ENCODE data around the gene MKNK1.
A peak's percentile ranks its signal among the peaks of the same experiment; 100 is the strongest.

MKNK1 gene

DNA sequence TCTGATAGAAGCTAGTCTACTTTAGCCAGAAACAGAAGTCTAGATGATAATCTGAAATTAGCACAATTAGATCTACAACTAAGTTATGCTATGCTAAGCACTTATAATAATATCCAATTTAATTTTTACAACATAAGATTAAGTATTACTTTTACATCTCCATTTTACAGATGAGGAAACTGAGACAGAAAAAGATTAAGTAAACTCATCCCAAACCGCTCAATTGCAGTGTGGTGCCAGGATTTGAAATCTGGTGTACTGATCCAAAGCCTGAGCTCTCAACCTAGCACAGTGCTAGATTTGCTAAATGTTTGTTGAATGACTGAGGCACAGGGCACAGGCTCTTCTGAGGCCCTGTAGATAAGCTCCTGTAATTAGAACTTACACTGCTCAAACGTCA, 66.4 kb downstream of the MKNK1 start:
- TF ChIP-seq, protein P1, sequence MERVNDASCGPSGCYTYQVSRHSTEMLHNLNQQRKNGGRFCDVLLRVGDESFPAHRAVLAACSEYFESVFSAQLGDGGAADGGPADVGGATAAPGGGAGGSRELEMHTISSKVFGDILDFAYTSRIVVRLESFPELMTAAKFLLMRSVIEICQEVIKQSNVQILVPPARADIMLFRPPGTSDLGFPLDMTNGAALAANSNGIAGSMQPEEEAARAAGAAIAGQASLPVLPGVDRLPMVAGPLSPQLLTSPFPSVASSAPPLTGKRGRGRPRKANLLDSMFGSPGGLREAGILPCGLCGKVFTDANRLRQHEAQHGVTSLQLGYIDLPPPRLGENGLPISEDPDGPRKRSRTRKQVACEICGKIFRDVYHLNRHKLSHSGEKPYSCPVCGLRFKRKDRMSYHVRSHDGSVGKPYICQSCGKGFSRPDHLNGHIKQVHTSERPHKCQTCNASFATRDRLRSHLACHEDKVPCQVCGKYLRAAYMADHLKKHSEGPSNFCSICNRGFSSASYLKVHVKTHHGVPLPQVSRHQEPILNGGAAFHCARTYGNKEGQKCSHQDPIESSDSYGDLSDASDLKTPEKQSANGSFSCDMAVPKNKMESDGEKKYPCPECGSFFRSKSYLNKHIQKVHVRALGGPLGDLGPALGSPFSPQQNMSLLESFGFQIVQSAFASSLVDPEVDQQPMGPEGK (CRISPR knock-in tag; IDR thresholded peaks at IDR 0.05; ENCODE audit: borderline replicate concordance) = no peak
- TF ChIP-seq, protein P2, sequence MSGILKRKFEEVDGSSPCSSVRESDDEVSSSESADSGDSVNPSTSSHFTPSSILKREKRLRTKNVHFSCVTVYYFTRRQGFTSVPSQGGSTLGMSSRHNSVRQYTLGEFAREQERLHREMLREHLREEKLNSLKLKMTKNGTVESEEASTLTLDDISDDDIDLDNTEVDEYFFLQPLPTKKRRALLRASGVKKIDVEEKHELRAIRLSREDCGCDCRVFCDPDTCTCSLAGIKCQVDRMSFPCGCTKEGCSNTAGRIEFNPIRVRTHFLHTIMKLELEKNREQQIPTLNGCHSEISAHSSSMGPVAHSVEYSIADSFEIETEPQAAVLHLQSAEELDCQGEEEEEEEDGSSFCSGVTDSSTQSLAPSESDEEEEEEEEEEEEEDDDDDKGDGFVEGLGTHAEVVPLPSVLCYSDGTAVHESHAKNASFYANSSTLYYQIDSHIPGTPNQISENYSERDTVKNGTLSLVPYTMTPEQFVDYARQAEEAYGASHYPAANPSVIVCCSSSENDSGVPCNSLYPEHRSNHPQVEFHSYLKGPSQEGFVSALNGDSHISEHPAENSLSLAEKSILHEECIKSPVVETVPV (CRISPR knock-in tag; IDR thresholded peaks at IDR 0.05) = no peak
- TF ChIP-seq ZNF70 (CRISPR knock-in tag; IDR thresholded peaks at IDR 0.05) = no peak
- TF ChIP-seq ZNF565 (CRISPR knock-in tag; conservative IDR thresholded peaks at IDR 0.05; ENCODE audit: low read depth) = no peak
- TF ChIP-seq, protein P3, sequence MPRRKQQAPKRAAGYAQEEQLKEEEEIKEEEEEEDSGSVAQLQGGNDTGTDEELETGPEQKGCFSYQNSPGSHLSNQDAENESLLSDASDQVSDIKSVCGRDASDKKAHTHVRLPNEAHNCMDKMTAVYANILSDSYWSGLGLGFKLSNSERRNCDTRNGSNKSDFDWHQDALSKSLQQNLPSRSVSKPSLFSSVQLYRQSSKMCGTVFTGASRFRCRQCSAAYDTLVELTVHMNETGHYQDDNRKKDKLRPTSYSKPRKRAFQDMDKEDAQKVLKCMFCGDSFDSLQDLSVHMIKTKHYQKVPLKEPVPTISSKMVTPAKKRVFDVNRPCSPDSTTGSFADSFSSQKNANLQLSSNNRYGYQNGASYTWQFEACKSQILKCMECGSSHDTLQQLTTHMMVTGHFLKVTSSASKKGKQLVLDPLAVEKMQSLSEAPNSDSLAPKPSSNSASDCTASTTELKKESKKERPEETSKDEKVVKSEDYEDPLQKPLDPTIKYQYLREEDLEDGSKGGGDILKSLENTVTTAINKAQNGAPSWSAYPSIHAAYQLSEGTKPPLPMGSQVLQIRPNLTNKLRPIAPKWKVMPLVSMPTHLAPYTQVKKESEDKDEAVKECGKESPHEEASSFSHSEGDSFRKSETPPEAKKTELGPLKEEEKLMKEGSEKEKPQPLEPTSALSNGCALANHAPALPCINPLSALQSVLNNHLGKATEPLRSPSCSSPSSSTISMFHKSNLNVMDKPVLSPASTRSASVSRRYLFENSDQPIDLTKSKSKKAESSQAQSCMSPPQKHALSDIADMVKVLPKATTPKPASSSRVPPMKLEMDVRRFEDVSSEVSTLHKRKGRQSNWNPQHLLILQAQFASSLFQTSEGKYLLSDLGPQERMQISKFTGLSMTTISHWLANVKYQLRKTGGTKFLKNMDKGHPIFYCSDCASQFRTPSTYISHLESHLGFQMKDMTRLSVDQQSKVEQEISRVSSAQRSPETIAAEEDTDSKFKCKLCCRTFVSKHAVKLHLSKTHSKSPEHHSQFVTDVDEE (CRISPR knock-in tag; IDR thresholded peaks at IDR 0.05) = no peak
- ATAC-seq = no peak

DNA sequence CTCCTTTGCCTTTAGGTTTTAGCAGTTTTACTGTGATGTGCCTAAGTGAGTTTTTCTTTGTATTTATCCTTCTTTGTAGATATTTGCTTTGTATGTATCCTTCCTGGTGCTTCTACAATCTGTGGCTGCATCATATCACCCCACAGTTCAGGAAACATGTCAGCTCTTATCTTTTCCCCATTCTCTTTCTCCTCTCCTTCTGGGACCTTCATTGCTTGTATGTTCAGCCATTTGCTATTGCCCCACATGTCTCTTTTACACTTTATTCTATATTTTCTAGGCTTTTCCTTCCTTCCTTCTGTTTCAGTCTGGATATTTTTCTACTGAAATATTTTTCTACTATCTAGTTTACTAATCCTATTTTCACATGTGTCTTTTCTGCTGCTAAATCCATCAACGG, 67.5 kb downstream of the MKNK1 start:
- no peak for ATAC-seq
- TF ChIP-seq RARB (CRISPR knock-in tag; IDR thresholded peaks at IDR 0.05) (no peak), GLIS3 (CRISPR knock-in tag; IDR thresholded peaks at IDR 0.05) (no peak), ZC3H10 (CRISPR knock-in tag; IDR thresholded peaks at IDR 0.05) (no peak), OSR1 (CRISPR knock-in tag; IDR thresholded peaks at IDR 0.05) (no peak), CSDC2 (CRISPR knock-in tag; IDR thresholded peaks at IDR 0.05) (no peak), SNAI2 (CRISPR knock-in tag; IDR thresholded peaks at IDR 0.05) (no peak)
- TF ChIP-seq, protein P1 (CRISPR knock-in tag; IDR thresholded peaks at IDR 0.05; ENCODE audit: borderline replicate concordance) = no peak
- TF ChIP-seq, protein P3 (CRISPR knock-in tag; IDR thresholded peaks at IDR 0.05) = no peak
- TF ChIP-seq, protein P4, sequence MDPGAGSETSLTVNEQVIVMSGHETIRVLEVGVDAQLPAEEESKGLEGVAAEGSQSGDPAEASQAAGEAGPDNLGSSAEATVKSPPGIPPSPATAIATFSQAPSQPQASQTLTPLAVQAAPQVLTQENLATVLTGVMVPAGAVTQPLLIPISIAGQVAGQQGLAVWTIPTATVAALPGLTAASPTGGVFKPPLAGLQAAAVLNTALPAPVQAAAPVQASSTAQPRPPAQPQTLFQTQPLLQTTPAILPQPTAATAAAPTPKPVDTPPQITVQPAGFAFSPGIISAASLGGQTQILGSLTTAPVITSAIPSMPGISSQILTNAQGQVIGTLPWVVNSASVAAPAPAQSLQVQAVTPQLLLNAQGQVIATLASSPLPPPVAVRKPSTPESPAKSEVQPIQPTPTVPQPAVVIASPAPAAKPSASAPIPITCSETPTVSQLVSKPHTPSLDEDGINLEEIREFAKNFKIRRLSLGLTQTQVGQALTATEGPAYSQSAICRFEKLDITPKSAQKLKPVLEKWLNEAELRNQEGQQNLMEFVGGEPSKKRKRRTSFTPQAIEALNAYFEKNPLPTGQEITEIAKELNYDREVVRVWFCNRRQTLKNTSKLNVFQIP (CRISPR knock-in tag; IDR thresholded peaks at IDR 0.05; ENCODE audit: borderline replicate concordance, low read depth) = no peak

DNA sequence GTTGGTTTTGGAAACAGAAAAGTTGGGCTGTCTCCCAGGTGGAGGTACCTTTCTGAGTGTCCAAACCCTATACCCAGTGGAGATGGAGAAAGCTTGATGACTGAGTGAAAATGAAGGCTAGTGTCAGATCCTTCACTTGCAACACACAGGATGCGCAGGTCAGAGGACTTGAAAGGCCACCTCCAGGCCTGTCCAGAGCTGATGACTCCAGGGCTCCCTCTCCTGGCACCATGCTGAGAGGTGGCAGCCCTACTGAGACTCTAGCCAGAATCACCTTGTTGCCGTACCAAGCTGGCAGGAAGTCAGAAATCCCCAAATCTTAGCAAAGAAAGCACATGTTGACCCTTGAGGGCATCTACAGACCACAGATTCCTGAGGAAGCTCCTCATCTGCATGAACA, 69.0 kb downstream of the MKNK1 start:
- ATAC-seq = peak; percentile 73
- TF ChIP-seq ZNF565 (CRISPR knock-in tag; conservative IDR thresholded peaks at IDR 0.05; ENCODE audit: low read depth) (no peak), ZNF70 (CRISPR knock-in tag; IDR thresholded peaks at IDR 0.05) (no peak), ZFP30 (CRISPR knock-in tag; IDR thresholded peaks at IDR 0.05) (no peak), ARNTL (CRISPR knock-in tag; IDR thresholded peaks at IDR 0.05; ENCODE audit: borderline replicate concordance, low read depth) (no peak), BACH2 (CRISPR knock-in tag; IDR thresholded peaks at IDR 0.05; ENCODE audit: borderline replicate concordance) (no peak), ZFP3 (CRISPR knock-in tag; IDR thresholded peaks at IDR 0.05) (no peak), CSDC2 (CRISPR knock-in tag; IDR thresholded peaks at IDR 0.05) (no peak), SNAI2 (CRISPR knock-in tag; IDR thresholded peaks at IDR 0.05) (no peak)
- TF ChIP-seq, protein P3 (CRISPR knock-in tag; IDR thresholded peaks at IDR 0.05) = no peak
- TF ChIP-seq, protein P1 (CRISPR knock-in tag; IDR thresholded peaks at IDR 0.05; ENCODE audit: borderline replicate concordance) = no peak
- TF ChIP-seq, protein P2 (CRISPR knock-in tag; IDR thresholded peaks at IDR 0.05) = no peak
